GM20000 (cell line): ENCODE measurements around the gene GET4.

ENCODE experiments used
- DNase-seq: peaks from one replicate; pipeline ENCODE4 v3.0.0; 2012; ENCODE audit warnings: low spot score
- CTCF ChIP-seq: IDR thresholded peaks from 2 replicates; pipeline ENCODE4 v1.5.1; 2012; ENCODE audit warnings: mild to moderate bottlenecking, control low read depth; ENCODE audit errors: extremely low read depth, missing control alignments

GET4 gene

GRCh38 chr7:931871-932650, 55.7 kb downstream of the GET4 start:
- DNase-seq = no peak
- no peak for TF ChIP-seq CTCF

- DNase-seq = no peak
- no peak for TF ChIP-seq CTCF
These were observed 56.3 kb downstream of the GET4 start for GRCh38 chr7:932651-932975.

GRCh38 chr7:934469-935163, 58.3 kb downstream of the GET4 start:
- no peak for TF ChIP-seq CTCF
- no peak for DNase-seq

GRCh38 chr7:935164-935873, 59.0 kb downstream of the GET4 start:
- DNase-seq = no peak
- no peak for TF ChIP-seq CTCF

GRCh38 chr7:935874-936385, 59.6 kb downstream of the GET4 start:
- no peak for TF ChIP-seq CTCF

GRCh38 chr7:936386-937054, 60.2 kb downstream of the GET4 start:
- peak; percentile 91 for DNase-seq
- no peak for TF ChIP-seq CTCF

More at GRCh38 chr7:935874-936385, 59.6 kb downstream of the GET4 start:
- no peak for DNase-seq
